Stimulated activated CD8-positive, alpha-beta memory T cell treated with anti-CD3 and anti-CD28 coated beads, Interleukin-15, amount 100 ng/mL, for 1 hour (primary cell): ENCODE results near the gene GOLGA8F.
"Not testable (repeated sequence)": the region's sequence is repeated elsewhere in the genome, so short reads cannot be mapped to it uniquely, and the experiment has no call there.

ENCODE experiments used
- DNase-seq: peaks from one replicate; pipeline ENCODE4 v3.0.0-alpha.2; 2020; ENCODE audit warnings: low read depth

The GOLGA8F gene, protein sequence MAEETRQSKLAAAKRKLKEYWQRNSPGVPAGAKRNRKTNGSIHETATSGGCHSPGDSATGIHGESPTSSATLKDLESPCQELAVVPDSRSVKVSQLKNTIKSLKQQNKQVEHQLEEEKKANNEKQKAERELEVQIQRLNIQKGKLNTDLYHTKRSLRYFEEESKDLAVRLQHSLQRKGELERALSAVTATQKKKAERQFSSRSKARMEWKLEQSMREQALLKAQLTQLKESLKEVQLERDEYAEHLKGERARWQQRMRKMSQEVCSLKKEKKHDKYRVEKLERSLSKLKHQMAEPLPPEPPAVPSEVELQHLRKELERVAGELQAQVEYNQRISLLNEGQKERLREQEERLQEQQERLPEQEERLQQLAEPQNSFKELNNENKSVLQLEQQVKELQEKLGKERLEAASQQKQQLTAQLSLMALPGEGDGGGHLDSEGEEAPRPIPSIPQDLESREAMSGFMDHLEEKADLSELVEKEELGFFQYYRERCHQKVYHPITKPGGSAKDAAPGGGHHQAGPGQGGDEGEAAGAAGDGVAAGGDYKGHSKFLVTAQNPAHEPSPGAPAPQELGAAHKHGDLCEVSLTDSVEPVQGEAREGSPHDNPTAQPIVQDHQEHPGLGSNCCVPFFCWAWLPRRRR

DNA sequence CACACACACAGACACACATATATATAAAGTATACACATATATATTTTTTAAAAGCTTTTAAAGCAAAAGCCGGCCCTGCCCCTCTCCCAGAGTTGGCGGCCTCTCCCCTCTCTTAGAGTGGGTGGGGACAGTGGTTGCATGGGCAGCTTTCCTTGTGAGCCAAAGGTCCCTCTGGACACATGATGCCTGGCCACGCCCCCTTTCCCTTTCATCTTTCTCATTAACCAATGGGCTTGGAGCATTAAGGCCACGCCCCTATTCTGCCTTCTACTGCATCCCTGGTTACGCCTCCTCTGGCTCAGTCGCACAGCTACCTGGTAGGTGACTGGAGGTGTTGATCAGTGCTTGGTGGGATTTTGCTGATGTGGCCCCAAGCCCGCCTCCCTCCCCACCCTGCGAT lies at the start of gene GOLGA8F:
Gene GOLGA8F (plus strand): TSS at position 301 of the 400 bp plus-strand sequence. CDS start 98 bp downstream, at position 399.
- DNase-seq = not testable (repeated sequence)

DNA sequence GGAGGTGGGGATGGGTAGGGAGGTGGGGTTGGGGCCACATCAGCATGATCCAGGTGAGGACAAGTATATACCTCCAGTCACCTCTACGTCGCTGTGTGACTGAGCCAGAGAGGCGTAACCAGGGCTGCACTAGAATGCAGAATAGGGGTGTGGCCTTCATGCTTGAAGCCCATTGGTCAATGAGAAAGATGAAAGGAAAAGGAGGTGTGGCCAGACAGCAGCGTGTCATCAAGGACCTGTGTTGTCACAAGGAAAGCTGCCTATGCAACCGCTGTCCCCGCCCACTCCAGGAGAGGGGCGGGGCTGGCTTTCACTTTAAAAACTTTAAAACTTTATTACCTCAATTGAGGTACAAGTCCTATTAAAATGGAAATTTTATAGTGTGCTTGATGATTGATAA lies 20.5 kb upstream of the GOLGA8F start, which contains the start of gene GOLGA6L24:
Gene GOLGA6L24 (minus strand): TSS at position 101 of the 400 bp plus-strand sequence. CDS start 61 bp downstream, at position 40.
- not testable (repeated sequence) for DNase-seq

- not testable (repeated sequence) for DNase-seq
Observed at GRCh38 chr15:28365502-28365901, 13.0 kb upstream of the GOLGA8F start.

- DNase-seq = not testable (repeated sequence)
Observed at GRCh38 chr15:28380053-28380452, 1.6 kb downstream of the GOLGA8F start.

- not testable (repeated sequence) for DNase-seq
Observed at GRCh38 chr15:28396022-28396421, 17.6 kb downstream of the GOLGA8F start.

- DNase-seq = not testable (repeated sequence)
Observed at GRCh38 chr15:28402774-28403435, 24.4 kb downstream of the GOLGA8F start.

- DNase-seq = not testable (repeated sequence)
Observed at GRCh38 chr15:28420470-28420869, 42.0 kb downstream of the GOLGA8F start.

DNA sequence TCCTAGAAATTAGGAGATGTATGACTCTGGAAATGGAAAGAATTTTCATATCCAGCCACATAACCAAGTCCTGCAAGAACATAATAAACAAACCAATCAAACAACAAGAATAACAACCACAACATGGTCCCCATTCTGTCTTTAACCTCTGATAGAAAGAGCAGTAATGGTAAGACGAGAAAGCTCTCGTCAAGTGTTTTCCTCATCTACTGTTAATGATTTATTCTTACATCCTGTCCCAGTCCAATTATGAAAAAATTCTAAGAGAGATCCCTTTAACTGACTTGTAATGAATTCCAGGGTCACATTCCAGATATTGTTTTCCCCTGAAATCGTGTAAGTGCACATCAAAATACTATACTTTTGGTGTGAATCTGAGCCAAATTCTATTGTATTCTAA lies 57.1 kb downstream of the GOLGA8F start:
- DNase-seq = not testable (repeated sequence)
